ENCODE measurements around the gene SCN9A. TPM values are rescaled to one million over a fixed set of nuclear protein-coding genes. Genes with fewer than 3 reads are reported as not detected.

The SCN9A gene
- total and polyA plus RNA-seq, 2 experiments from 2014 or later = 1.4 TPM

GRCh38 chr2:166293984-166294383, 81.8 kb downstream of the SCN9A start:
- TF ChIP-seq CTCF (IDR thresholded peaks at IDR 0.05; ENCODE audit: low read depth, low read length) = no peak
- Histone ChIP-seq H3K36me3 (no peaks in the 10 kb centered on the region), H3K27ac (no peak overlapping the region), H3K4me1 (ENCODE audit: low read depth) (no peaks in the 10 kb centered on the region), H3K9me3 (ENCODE audit: low read depth) (no peaks in the 10 kb centered on the region), H3K4me3 (no peak overlapping the region), H3K27me3 (no peaks in the 10 kb centered on the region)
- DNase-seq (ENCODE audit: low read depth in 1 of 2, low spot score in 1 of 2) = no peak

DNA sequence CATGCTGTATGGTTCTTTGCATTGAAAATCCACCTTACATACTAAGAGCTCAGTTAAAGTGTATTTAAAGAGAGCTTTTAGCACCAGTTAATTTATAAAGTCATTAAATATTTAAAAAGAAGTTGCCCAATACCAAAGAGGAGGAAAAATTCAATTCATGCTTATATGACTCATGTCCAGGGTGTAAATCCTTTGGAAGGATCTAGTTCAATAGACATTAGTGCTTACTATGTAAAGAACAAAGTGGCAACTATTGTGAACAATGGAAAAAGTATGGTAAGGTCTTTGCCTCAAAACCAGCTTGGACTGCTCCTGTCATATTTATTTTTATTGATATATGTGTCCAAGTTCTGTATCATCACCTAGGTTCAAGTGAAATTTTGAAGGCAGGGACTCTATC, 90.5 kb downstream of the SCN9A start:
- Histone ChIP-seq H3K36me3 (no peaks in the 10 kb centered on the region), H3K27me3 (no peaks in the 10 kb centered on the region), H3K27ac (no peak overlapping the region), H3K4me1 (ENCODE audit: low read depth) (peaks cover 10% of the 10 kb centered on the region), H3K9me3 (ENCODE audit: low read depth) (no peaks in the 10 kb centered on the region), H3K4me3 (no peak overlapping the region)
- DNase-seq (ENCODE audit: low read depth in 1 of 2, low spot score in 1 of 2) = no peak
- no peak for TF ChIP-seq CTCF (IDR thresholded peaks at IDR 0.05; ENCODE audit: low read depth, low read length)

DNA sequence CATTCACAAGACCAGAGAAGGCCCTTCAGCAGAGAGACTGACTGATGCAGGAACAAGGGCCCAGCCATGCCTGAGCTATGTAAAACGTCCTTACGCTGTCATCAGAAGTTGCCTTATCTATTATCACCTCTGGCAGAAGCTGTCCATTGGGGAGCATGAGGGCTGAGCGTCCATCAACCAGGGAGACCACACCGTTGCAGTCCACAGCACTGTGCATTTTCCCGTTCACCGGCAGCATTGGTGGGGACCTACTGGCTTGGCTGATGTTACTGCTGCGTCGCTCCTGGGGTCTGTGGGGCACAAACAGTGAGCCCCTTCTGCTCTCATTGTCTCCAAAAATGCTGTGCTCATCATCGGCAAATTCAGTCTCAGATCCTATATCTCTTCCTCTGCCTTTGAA, 91.4 kb downstream of the SCN9A start:
- H3K36me3 ChIP-seq = no peaks in the 10 kb centered on the region
- H3K9me3 ChIP-seq (ENCODE audit: low read depth) = no peaks in the 10 kb centered on the region
- no peak overlapping the region for H3K27ac ChIP-seq
- H3K27me3 ChIP-seq = no peaks in the 10 kb centered on the region
- DNase-seq (ENCODE audit: low read depth in 1 of 2, low spot score in 1 of 2) = no peak
- TF ChIP-seq CTCF (IDR thresholded peaks at IDR 0.05; ENCODE audit: low read depth, low read length) = no peak
- H3K4me3 ChIP-seq = no peak overlapping the region
- peaks cover 10% of the 10 kb centered on the region for H3K4me1 ChIP-seq (ENCODE audit: low read depth)

- H3K4me1 ChIP-seq (ENCODE audit: low read depth) = peaks cover 10% of the 10 kb centered on the region
- no peaks in the 10 kb centered on the region for H3K36me3 ChIP-seq
- no peak for TF ChIP-seq CTCF (IDR thresholded peaks at IDR 0.05; ENCODE audit: low read depth, low read length)
- H3K27ac ChIP-seq = no peak overlapping the region
- DNase-seq (ENCODE audit: low read depth in 1 of 2, low spot score in 1 of 2) = no peak
- H3K27me3 ChIP-seq = no peaks in the 10 kb centered on the region
- no peaks in the 10 kb centered on the region for H3K9me3 ChIP-seq (ENCODE audit: low read depth)
- no peak overlapping the region for H3K4me3 ChIP-seq
Measured at GRCh38 chr2:166282154-166282553, 93.6 kb downstream of the SCN9A start.

DNA sequence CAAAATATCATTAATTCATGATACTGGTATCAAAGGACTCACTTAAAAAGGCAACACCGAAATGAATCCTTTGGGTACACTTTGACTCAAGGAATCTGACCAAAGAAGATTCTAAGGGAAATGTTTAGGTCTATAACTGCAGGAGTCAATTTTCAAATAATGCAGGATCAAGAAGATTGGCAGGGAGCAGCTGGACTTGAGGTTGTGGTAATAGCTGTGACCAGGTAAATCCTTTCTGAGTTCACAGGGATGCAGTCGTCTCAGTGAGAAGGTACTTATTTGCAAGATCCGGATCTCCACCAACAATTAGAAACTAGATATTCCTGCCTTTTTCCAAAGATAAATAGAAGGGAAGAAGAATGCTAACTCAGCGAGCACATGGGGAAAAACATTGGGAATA, 96.9 kb downstream of the SCN9A start:
- no peak overlapping the region for H3K4me3 ChIP-seq
- no peak for DNase-seq (ENCODE audit: low read depth in 1 of 2, low spot score in 1 of 2)
- no peak for TF ChIP-seq CTCF (IDR thresholded peaks at IDR 0.05; ENCODE audit: low read depth, low read length)
- H3K27me3 ChIP-seq = no peaks in the 10 kb centered on the region
- H3K4me1 ChIP-seq (ENCODE audit: low read depth) = peaks cover 7% of the 10 kb centered on the region
- no peaks in the 10 kb centered on the region for H3K36me3 ChIP-seq
- no peak overlapping the region for H3K27ac ChIP-seq
- H3K9me3 ChIP-seq (ENCODE audit: low read depth) = no peaks in the 10 kb centered on the region

DNA sequence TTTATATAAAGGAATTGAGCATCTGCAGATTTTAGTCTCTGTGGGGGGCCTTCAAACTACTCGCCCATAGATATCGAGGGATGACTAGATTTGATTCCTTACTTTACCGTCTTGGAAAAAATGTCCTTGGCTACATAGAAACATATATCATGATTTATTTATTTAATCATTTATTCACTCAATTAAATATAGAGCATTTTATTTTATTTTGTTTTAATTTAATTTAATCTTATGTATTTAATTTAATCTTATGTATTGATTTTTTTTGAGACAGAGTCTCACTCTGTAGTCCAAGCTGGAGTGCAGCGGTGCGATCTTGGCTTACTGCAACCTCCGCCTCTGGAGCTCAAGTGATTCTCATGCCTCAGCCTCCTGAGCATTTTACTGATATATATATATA, 105.4 kb downstream of the SCN9A start:
- DNase-seq (ENCODE audit: low read depth in 1 of 2, low spot score in 1 of 2) = no peak
- H3K4me3 ChIP-seq = no peak overlapping the region
- no peaks in the 10 kb centered on the region for H3K27me3 ChIP-seq
- TF ChIP-seq CTCF (IDR thresholded peaks at IDR 0.05; ENCODE audit: low read depth, low read length) = no peak
- no peaks in the 10 kb centered on the region for H3K4me1 ChIP-seq (ENCODE audit: low read depth)
- H3K27ac ChIP-seq = no peak overlapping the region
- no peaks in the 10 kb centered on the region for H3K36me3 ChIP-seq
- H3K9me3 ChIP-seq (ENCODE audit: low read depth) = no peaks in the 10 kb centered on the region

Measured in cardiac muscle cell (in vitro differentiated cells and primary cell).